Esophagus muscularis mucosa (tissue), 4 donors: ENCODE measurements around the gene TRPV4.

Experiments
- EP300 ChIP-seq: sonication (generic); formaldehyde crosslinking; IDR thresholded peaks from one replicate; pipeline ENCODE4 v1.6.1; 2017; ENCODE audit warnings: antibody characterized with exemption
- POLR2A ChIP-seq: fragments of 450-650 bp; IDR thresholded peaks from one replicate; pipeline ENCODE4 v1.6.1; 2017; ENCODE audit warnings: antibody characterized with exemption, moderate library complexity, mild to moderate bottlenecking, low read depth
- POLR2AphosphoS5 ChIP-seq, 2 donors: sonication (generic); formaldehyde crosslinking; IDR thresholded peaks; one replicate each; pipeline ENCODE4 v1.6.1; 2017; ENCODE audit warnings: antibody characterized with exemption in 2 of 2
- TF ChIP-seq, protein P1 (sequence below), 3 experiments: fragments of 200-600 bp in 2 of 3; fragments of 450-650 bp in 1 of 3; sonication (generic) in 2 of 3; IDR thresholded peaks; one replicate each; pipeline ENCODE4 v1.5.1; 2017 to 2019; ENCODE audit warnings: antibody characterized with exemption in 3 of 3, mild to moderate bottlenecking in 2 of 3, moderate library complexity in 1 of 3

GRCh38 chr12:109868182-109869051 is 35.2 kb upstream of the TRPV4 start:
- TF ChIP-seq, protein P1, sequence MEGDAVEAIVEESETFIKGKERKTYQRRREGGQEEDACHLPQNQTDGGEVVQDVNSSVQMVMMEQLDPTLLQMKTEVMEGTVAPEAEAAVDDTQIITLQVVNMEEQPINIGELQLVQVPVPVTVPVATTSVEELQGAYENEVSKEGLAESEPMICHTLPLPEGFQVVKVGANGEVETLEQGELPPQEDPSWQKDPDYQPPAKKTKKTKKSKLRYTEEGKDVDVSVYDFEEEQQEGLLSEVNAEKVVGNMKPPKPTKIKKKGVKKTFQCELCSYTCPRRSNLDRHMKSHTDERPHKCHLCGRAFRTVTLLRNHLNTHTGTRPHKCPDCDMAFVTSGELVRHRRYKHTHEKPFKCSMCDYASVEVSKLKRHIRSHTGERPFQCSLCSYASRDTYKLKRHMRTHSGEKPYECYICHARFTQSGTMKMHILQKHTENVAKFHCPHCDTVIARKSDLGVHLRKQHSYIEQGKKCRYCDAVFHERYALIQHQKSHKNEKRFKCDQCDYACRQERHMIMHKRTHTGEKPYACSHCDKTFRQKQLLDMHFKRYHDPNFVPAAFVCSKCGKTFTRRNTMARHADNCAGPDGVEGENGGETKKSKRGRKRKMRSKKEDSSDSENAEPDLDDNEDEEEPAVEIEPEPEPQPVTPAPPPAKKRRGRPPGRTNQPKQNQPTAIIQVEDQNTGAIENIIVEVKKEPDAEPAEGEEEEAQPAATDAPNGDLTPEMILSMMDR (IDR thresholded peaks at IDR 0.05), result no peak
- TF ChIP-seq POLR2A, result no peak
- no peak for TF ChIP-seq EP300
- TF ChIP-seq POLR2AphosphoS5 (IDR thresholded peaks at IDR 0.05), result no peak
